Stimulated activated CD8-positive, alpha-beta memory T cell treated with anti-CD3 and anti-CD28 coated beads, Interleukin-4, amount 100 ng/mL, for 1 hour (primary cell): ENCODE measurements around the gene ZNF71.
A peak's percentile ranks its signal among the peaks of the same experiment; 100 is the strongest.
"Not testable (repeated sequence)": the region's sequence is repeated elsewhere in the genome, so short reads cannot be mapped to it uniquely, and the experiment has no call there.

Source experiments
- DNase-seq, 2 donors: peaks; one replicate each; pipeline ENCODE4 v3.0.0-alpha.2; 2020; ENCODE audit warnings: low read depth in 2 of 2, low spot score in 1 of 2

The ZNF71 gene

DNA sequence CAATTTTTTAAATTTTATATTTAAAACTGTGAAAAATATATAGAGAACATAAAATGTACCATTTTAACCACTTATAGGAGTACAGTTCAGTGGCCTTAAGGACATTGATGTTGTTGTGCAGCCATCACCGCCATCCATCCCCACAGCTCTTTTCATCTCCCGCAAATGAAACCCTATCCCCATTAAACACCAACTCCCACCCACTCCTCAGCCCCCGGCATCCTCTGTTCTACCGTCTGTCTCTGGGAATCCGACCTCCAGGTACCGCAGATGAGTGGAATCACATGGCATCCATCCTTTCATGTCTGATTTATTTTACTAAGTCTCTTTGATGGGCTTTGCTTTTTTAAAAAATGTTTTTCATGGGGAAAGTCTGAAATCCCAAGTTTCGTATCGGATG, 24.0 kb downstream of the ZNF71 start:
- no peak for DNase-seq

DNA sequence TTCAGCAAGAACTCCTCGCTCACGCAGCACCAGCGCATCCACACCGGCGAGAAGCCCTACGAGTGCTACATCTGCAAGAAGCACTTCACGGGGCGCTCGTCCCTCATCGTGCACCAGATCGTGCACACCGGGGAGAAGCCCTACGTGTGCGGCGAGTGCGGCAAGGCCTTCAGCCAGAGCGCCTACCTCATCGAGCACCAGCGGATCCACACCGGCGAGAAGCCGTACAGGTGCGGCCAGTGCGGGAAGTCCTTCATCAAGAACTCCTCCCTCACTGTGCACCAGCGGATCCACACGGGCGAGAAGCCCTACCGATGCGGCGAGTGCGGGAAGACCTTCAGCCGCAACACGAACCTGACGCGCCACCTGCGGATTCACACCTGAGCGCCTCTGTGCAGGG, 27.3 kb downstream of the ZNF71 start:
- no peak for DNase-seq

DNA sequence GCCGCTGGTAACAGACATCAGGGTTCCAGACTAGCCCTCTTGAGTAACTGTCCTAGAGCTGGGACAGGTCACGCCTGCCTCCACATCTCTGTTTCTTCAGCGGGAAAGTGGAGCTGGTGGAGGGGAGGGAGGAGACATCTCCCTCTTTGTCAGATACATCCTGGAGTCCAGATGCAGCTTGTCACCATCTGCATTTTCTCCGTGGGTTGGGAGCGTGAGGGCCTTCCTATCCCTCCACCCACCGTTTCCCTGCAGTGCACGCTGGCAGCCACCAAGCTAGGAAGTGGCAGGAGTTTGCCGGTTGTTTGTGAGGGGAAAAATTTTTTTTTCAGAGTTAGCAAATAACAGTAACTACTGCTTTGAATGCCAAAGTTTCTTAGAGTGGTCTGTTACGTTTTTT, 27.9 kb downstream of the ZNF71 start:
- DNase-seq, result no peak

DNA sequence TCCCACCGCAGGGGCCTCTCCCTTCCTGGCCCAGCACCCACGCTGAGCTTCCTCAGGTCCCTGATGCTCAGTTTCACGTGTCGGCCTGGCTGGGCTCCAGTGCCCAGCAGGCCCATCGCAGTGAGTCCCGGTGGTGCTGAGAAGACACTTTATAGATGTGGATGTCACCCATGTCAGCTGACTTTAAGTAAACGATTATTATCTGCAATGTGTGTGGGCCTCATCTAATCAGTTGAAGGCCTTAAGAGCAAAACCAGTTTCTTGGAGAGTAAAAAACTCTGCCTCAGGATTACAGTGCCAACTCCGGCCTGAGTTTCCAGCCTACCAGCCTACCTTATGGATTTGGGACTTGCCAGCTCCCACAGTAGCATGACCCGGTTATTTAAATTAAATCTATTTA, 30.6 kb downstream of the ZNF71 start:
- no peak for DNase-seq

DNA sequence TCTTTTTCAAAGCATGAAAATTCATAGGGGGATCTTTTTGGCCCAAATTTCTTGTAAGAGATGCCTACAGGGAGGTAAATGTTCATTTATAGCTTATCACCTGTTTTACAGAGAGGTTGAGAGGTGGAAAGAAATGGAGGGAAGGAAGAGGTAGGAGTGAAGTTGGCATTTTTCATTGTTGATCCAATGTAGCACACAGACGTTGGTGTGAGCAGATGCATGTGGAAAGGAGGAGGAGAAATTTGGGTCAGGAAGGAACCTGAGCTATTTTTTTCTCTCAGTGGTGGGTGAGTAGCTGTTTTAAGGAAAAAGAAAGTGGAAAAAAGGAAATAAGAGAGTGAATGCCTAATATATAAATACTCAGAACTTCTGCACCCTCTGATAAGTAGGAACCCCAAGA, 37.9 kb downstream of the ZNF71 start:
- DNase-seq, result no peak

DNA sequence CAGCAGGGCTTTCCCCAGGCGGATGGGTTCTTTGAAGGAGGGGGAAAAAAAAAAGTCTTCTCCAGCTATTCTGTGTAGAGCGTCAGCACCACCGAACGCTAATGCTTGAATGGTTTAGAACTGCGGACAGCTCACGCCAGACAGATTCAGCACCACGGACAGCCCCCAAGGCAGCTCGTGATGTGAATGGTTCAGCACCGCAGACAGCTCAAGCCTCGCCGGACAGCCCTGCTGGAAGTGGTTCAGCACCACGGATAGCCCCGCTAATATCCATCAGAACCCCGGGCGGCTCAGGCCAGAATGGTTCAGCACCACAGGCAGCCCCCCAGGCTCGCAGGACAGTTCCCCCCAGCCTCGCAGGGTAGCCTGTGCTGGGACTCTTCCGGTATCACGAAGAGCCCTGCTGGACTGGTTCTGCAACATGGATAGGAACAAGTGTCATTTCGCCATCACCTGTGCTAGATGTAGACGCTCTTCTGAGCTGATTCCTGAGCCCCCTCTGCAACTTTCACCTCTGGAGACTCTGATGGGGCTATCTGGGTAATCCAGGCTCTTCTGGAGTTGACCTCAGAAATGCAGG, 43.0 kb downstream of the ZNF71 start:
- DNase-seq, result no peak

DNA sequence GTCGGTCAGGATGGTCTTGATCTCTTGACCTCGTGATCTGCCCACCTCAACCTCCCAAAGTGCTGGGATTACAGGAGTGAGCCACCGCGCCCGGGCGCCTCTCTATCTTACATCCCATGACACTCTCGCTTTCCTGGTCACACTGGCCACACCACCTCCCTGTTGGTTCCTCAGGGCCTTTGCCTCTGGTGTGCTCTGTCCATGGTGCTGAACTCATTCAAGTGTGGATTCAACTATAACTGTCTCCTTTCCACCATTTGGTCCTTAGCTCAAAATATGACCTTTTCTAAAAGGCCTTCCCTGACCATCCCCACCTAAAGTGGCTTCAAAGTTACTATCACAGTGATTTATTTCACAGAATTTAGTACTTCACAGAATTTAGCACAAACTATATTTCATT, 44.1 kb downstream of the ZNF71 start:
- no peak for DNase-seq

DNA sequence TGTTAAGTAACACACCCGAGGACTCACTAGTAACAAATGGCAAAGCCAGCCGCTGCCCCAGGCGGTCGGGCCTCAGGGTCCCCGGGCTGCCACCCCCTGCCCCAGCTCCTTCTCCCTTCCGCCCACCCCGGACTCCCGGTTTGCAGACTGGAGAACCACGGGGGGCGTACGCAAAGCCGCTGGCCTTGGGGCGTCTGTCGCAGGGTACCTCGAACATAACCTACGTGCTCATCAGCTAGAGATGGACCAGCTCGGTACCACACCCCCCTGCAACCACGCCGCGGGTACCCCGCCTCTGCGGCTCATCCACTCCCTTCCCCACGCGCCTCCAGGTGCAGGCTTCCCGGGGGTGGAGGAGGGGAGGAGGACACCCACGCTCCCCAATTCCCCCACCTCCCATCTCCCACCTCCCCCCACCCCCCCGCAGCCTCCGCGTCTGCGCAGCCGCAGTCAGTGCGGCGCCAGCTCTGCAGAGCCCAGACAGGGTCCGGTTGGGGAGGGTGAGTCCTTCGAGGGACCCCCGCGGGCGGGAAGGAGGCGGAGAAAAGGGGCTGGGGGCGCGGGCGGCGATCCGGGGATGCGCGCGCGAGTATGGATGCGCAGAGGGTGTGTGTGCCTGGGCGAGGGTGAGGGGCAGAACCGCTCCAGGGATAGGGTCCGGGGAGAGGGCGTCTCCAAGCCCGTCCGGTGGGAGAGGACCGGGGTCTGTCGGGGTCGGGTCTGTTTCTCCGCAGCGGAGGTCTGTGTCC, 47.8 kb downstream of the ZNF71 start, which contains the start of gene SMIM17:
SMIM17 (plus strand) TSS at position 449 of the 749 bp plus-strand sequence. CDS start 2,509 bp downstream, outside the sequence.
- DNase-seq, result no peak

DNA sequence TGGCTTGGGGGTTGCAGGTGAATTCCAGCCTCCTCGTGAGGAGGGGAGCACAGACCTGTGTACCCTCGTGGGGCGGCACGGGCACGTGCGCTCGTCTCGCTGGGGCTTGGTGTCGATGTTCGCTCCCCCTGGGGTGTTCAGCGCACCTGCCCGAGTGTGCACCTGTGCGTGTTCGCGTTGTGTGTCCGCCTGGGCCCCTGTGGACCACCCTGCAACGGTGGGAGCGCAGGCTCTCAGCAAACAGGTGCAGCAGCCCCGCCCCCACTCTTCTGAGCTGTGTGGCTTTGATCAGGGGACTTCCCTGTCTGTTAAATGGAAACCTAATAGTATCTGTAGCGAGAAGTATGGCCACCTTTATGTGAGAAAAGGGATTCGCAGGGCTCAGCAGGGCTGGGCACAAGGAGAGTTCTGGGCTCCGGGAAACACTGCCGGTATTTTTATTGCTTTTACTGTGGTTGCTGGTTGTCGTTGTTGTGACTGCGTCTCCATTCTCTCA, 48.4 kb downstream of the ZNF71 start:
- DNase-seq, result no peak

DNA sequence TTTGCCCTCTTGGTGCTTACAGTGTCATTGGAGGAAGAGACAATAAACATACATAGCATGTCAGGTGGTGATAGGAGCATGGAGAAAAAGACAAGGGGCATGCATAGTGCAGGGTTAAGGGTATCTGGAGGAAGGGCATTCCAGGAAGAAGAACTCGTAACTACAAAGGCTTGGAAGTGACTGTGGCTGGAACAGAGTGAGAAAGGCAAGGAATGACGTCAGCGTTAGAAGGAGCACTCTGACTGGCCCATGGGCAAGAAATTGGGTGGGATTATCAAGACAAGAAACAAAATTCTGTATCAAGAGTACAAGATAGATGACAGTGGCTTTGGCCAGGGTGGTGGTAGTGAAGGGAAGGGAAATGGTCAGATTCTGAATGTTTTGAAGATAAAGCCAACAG, 59.0 kb downstream of the ZNF71 start:
- DNase-seq, result no peak

DNA sequence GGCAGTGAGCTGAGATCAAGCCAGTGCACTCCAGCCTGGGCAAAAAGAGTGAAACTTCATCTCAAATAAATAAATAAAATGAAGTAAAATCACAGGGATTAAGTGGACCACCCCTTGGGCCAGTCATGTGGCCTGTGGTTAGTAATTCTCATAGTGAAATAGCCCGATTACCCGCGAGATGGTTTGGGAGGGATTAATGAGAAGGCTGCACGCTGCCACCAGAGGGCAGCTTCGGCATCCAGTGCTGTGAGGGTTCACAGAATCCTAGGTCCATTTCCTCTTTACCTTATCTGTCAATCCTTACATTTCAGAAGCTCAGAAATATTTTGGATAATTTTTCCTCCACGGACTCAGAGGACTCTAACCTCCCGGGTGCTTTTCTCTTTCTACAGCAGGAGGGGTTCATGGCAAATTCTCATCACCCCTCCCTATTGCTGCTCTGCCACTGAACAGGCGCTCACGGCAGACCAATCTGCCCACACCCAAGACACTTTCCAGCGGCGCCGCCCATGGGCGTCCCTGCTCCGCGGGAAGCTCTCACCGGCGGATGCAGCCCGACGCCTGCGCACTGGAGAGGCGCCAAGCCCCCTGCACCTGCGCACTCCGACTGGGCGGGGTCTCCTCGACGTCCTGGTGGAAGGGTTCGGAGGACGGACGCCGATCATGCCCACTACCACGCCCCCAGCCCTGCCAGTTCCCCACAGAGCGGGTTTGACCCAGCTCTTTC, 65.4 kb downstream of the ZNF71 start:
- no peak for DNase-seq

DNA sequence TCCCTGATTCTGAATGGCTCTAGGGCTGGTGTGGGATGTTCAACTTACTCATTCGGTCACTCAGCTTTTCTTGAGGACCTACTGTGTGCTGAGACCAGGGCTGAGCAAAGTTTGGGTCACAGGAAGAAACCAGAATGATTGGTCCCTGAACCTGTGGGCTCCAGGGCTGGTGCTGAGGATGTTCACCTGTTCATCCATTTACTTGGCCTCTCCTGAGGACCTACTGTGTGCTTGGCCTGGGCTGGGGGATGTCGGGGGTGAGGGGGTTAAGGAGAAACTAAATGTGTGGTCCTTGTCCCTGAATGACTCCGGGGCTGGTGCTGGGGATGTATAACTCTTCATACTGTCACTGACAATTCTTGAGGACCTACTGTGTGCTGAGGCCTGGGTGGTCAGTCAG, 66.1 kb downstream of the ZNF71 start:
- DNase-seq, result no peak

DNA sequence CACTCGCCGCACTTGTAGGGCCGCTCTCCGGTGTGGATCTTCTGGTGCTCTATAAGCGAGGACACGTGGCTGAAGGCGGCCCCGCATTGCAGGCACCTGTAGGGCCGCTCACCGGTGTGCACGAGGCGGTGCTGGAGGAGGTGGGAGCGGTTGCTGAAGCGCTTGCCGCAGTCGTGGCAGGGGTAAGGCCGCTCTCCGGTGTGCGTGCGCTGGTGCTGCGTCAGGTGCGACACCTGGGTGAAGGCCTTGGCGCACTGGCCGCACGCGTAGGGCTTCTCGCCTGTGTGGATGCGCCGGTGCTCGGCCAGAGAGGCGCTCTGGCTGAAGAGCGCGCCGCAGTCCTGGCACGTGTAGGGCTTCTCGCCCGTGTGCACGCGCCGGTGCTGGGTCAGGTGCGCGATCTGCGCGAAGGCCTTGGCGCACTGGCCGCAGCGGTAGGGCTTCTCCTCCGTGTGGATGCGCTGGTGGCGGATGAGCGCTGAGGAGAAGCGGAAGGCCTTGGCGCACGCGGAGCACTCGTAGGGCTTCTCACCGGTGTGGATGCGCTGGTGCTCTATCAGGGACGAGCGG, 68.9 kb downstream of the ZNF71 start:
- DNase-seq, result no peak

DNA sequence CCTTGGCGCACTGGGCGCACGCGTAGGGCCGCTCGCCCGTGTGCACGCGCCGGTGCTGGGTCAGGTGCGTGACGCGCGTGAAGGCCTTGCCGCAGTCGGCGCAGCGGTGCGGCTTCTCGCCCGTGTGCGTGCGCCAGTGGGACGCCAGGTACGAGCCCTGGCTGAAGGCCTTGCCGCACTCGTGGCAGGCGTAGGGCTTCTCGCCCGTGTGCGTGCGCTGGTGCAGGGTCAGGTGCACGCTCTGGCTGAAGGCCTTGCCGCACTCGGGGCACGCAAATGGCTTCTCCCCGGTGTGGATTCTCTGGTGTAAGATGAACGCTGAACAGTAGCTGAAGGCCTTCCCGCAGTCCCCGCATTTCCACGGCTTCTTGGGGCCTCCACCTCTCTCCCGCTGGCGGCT, 69.4 kb downstream of the ZNF71 start:
- no peak for DNase-seq

DNA sequence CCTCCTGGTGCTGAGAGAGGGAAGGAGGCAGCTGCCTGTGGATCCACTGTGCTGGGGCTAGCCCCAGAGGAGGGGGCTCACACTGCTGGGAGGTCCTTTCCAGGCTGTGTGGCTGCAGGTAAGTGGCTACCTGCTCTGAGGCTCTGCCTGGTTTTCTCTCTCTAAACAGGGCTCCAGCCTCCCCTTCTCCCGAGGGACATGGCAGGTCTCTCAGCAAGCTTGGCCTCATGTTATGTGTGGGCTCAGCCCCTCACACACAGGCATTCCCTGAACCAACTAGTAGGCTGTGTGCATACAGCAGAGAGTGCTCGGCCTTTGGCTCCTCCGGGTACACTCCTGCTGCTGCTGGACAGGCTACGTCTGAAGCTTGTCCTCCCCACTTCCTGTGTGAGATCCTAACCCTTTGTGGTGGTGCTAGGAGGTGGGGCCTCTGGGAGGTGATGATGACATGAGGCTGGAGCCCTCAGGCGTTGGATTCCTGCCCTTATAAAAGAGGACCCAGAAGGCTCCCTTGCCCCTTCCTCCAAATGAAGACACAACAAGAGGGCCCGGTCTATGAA, 72.3 kb downstream of the ZNF71 start:
- DNase-seq, result no peak

DNA sequence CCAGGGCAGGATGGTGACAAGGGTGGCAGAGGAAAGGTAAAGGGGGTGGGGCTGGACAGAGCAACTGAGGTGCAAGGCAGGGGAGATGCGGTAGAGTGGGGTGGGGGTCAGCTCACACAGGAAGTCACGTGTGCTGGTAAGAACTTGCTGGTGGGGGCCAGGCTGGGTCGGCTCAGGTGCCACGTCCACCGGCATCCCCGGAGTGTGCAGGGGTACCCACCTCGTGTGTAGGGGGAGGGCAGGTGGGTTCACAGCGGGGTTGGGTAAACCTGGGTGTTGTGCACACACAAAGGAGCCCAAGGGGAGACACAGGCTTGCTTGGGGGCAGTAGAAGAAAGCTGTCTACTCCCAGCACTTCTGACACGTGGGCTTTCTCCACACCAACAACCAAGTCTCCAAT, 73.6 kb downstream of the ZNF71 start:
- DNase-seq, result no peak

DNA sequence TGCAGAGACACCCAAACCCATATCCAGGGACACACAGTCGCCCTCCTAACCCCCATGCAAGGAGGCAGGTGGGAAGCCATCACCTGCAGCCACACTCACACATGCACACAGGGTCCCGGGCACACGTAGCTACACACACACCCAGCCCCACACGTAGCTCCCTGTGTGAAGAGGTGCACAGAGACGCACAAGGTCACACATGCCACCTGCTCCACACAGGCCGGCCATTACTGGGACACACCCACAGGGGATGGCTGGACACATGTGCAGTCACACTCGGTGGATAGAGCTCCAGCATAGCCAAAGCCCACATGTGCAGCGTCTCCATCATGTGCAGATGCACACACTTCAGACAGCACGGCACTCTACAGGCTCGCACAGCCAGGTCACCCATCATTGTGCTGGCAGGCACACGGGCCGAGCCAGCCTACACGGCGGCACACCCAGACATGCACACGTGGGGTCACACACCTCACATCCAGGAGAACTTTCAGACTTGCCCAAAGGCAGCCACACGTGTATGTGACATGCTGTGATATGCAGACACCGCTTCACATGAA, 75.4 kb downstream of the ZNF71 start:
- DNase-seq, result no peak

DNA sequence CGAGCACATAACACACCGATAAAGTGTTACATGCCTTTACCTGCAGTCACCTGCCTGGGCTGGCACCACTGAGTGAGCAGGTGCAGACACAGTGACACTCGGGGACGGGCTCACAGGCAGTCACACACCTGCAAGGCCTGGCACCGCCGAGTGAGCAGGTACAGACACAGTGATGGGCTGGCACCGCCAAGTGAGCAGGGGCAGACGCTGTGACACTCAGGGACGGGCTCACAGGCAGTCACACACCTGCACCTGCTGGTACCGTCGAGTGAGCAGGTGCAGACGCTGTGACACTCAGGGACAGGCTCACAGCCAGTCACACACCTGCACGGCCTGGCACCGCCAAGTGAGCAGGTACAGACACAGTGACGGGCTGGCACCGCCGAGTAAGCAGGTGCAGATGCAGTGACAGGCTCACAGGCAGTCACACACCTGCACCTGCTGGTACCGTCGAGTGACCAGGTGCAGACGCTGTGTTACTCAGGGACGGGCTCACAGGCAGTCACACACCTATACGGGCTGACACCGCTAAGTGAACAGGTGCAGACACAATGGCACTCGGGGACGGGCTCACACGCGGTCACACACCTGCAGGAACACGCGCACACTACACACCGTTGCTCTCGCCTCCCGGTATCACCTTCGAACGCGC, 76.0 kb downstream of the ZNF71 start:
- no peak for DNase-seq

DNA sequence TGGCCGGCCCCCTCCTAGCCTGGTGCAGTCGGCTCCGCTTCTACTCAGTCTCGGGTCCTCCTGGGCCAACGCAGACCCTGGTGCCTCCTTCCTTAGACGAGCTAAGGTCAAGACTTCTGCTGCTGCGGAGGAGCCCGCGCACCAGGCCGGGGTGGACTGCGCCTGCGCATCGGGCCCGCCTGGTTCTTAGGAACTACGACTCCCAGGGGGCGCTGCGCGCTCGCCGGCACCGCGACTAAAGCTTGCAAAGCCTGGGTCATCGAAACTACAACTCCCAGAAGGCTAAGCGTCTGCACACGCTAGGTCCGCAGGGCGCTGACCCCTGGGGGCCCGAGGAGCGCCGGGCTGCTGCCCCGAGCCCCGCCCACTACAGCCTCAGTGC, 76.5 kb downstream of the ZNF71 start, which contains the start of gene ZNF835:
ZNF835 (minus strand) TSS at position 145 of the 382 bp plus-strand sequence. CDS start 6,559 bp downstream, outside the sequence.
- peak; percentile 38 to 70 for DNase-seq

DNA sequence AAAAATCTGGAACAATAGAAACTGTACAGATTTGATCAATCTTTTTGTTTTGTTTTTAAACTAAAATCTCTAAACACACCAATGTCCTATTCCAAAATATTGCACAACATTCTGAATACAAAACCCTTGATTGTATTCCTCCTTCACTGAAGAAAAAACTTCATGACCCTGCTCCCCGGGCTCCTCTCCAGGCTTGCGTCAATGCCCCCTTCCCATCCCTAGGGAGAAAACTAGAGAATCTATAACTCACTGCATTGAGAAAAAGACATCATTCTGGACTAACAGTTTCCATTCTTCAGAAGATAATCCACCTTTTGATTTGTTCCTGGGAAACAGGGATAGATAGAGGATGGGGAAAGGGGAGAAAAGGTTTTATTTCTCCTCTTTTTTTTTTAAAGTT, 77.5 kb downstream of the ZNF71 start:
- not testable (repeated sequence) for DNase-seq
